Neural cell (in vitro differentiated cells): Measurements from ENCODE around the gene SLC5A4. TPM values are rescaled to one million over a fixed set of nuclear protein-coding genes. Genes with fewer than 3 reads are reported as not detected.

Source experiments
- H2AFZ ChIP-seq: fragments of 200-600, 300-800 bp; sonication (generic), shearing (Covaris generic); 2 replicates; pipeline ENCODE4 v1.6.0; 2014; ENCODE audit warnings: low read depth, mild to moderate bottlenecking, antibody characterized with exemption, low read length, moderate library complexity
- H3F3A ChIP-seq: fragments of 200-600 bp; shearing (Covaris generic); 2 replicates; pipeline ENCODE4 v1.6.1; 2016; ENCODE audit warnings: mild to moderate bottlenecking, moderate library complexity, mixed read lengths, antibody characterized with exemption, low read length; ENCODE audit not compliant: insufficient read depth, poor library complexity, severe bottlenecking
- H3K27ac ChIP-seq: fragments of 200-600, 300-800 bp; sonication (generic), shearing (Covaris generic); 2 replicates; pipeline ENCODE4 v1.5.1; 2014; ENCODE audit warnings: mild to moderate bottlenecking, low read length, moderate library complexity
- H3K27me3 ChIP-seq: fragments of 300-800, 200-600 bp; sonication (generic), shearing (Covaris generic); 2 replicates; pipeline ENCODE4 v1.6.0; 2014; ENCODE audit warnings: mild to moderate bottlenecking, low read depth, low read length, moderate library complexity; ENCODE audit not compliant: insufficient read depth
- H3K36me3 ChIP-seq: fragments of 300-800, 200-600 bp; sonication (generic), shearing (Covaris generic); 2 replicates; pipeline ENCODE4 v1.5.1; 2014; ENCODE audit warnings: mild to moderate bottlenecking, antibody characterized with exemption, low read length, moderate library complexity; ENCODE audit not compliant: insufficient read depth
- H3K4me2 ChIP-seq: fragments of 300-800, 200-600 bp; sonication (generic), shearing (Covaris generic); 2 replicates; pipeline ENCODE4 v1.6.0; 2014; ENCODE audit warnings: mild to moderate bottlenecking, low read length
- H3K4me3 ChIP-seq: fragments of 300-800, 200-600 bp; sonication (generic), shearing (Covaris generic); 2 replicates; pipeline ENCODE4 v1.5.1; 2014; ENCODE audit warnings: mild to moderate bottlenecking, low read length, moderate library complexity
- H3K79me2 ChIP-seq: fragments of 200-600 bp; shearing (Covaris generic); replicated peaks from 2 replicates; pipeline ENCODE4 v1.6.0; 2014; ENCODE audit warnings: mild to moderate bottlenecking, low read length, moderate library complexity; ENCODE audit not compliant: insufficient read depth
- H3K9ac ChIP-seq: fragments of 300-800, 200-600 bp; sonication (generic), shearing (Covaris generic); 2 replicates; pipeline ENCODE4 v1.6.1; 2016; ENCODE audit warnings: mild to moderate bottlenecking, low read length, mixed read lengths
- H3K9me2 ChIP-seq: fragments of 200-600 bp; shearing (Covaris generic); 2 replicates; pipeline ENCODE4 v1.6.1; 2016; ENCODE audit warnings: mild to moderate bottlenecking, low read length, mixed read lengths; ENCODE audit not compliant: insufficient read depth
- H3K9me3 ChIP-seq: fragments of 200-600, 300-800 bp; sonication (generic), shearing (Covaris generic); 2 replicates; pipeline ENCODE4 v1.6.1; 2016; ENCODE audit warnings: mild to moderate bottlenecking, mixed run types, low read length, moderate library complexity, mixed read lengths
- H4K20me1 ChIP-seq: fragments of 200-600 bp; shearing (Covaris generic); 2 replicates; pipeline ENCODE4 v1.6.1; 2016; ENCODE audit warnings: mild to moderate bottlenecking, mixed run types; ENCODE audit not compliant: insufficient read depth
- CTCF ChIP-seq: fragments of 450-650 bp; IDR thresholded peaks from 2 replicates; pipeline ENCODE4 v1.5.1; 2014; ENCODE audit warnings: antibody characterized with exemption, mild to moderate bottlenecking, moderate library complexity; ENCODE audit not compliant: poor library complexity, severe bottlenecking
- EP300 ChIP-seq: fragments of 450-650 bp; conservative IDR thresholded peaks from 2 replicates; pipeline ENCODE4 v1.6.1; 2014; ENCODE audit warnings: antibody characterized with exemption, mild to moderate bottlenecking, moderate library complexity; ENCODE audit not compliant: poor library complexity, severe bottlenecking
- EZH2 ChIP-seq: fragments of 200-600, 300-800 bp; shearing (Covaris generic), sonication (generic); IDR thresholded peaks from 2 replicates; pipeline ENCODE4 v1.6.1; 2014; ENCODE audit warnings: antibody characterized with exemption, low read length, borderline replicate concordance, mild to moderate bottlenecking; ENCODE audit not compliant: insufficient read depth, poor library complexity, severe bottlenecking
- MXI1 ChIP-seq: fragments of 450-650 bp; conservative IDR thresholded peaks from 2 replicates; pipeline ENCODE4 v1.6.1; 2014; ENCODE audit warnings: antibody characterized with exemption, mild to moderate bottlenecking; ENCODE audit not compliant: poor library complexity, severe bottlenecking
- POLR2AphosphoS5 ChIP-seq: IDR thresholded peaks from 2 replicates; pipeline ENCODE4 v1.6.1; 2012
- RAD21 ChIP-seq: fragments of 450-650 bp; conservative IDR thresholded peaks from 2 replicates; pipeline ENCODE4 v1.6.1; 2014; ENCODE audit warnings: antibody characterized with exemption, mild to moderate bottlenecking, moderate library complexity
- REST ChIP-seq: IDR thresholded peaks from 2 replicates; pipeline ENCODE4 v1.6.1; 2012; ENCODE audit warnings: borderline replicate concordance
- SMC3 ChIP-seq: fragments of 450-650 bp; conservative IDR thresholded peaks from 2 replicates; pipeline ENCODE4 v1.6.1; 2014; ENCODE audit warnings: antibody characterized with exemption, mild to moderate bottlenecking, moderate library complexity; ENCODE audit not compliant: poor library complexity
- TAF1 ChIP-seq: IDR thresholded peaks from 2 replicates; pipeline ENCODE4 v1.6.1; 2012; ENCODE audit warnings: low read depth
- polyA plus RNA-seq: library from polyadenylated mRNA; depleted of rRNA; stranded (reverse); fragments of >200 nt; gene quantifications from 2 replicates; pipeline ENCODE4 v1.2.3, GENCODE V29; 2014

The SLC5A4 gene
- polyA plus RNA-seq, 1 donor from 2014 or later: not detected

- Histone ChIP-seq H3K27me3 (no peaks in the 10 kb centered on the region), H3K9ac (no peak overlapping the region), H3K9me2 (no peaks in the 10 kb centered on the region), H3K79me2 (no peaks in the 10 kb centered on the region), H4K20me1 (no peaks in the 10 kb centered on the region), H3K36me3 (no peaks in the 10 kb centered on the region), H3K9me3 (no peaks in the 10 kb centered on the region), H3K4me2 (no peak overlapping the region), H3F3A (no peaks in the 10 kb centered on the region), H3K4me3 (no peak overlapping the region), H3K27ac (no peak overlapping the region), H2AFZ (no peak overlapping the region)
- TF ChIP-seq RAD21 (no peak), TAF1 (no peak), EZH2 (no peak), CTCF (no peak), REST (no peak), SMC3 (no peak)
Observed at GRCh38 chr22:32217465-32217864, 37.7 kb downstream of the SLC5A4 start.

GRCh38 chr22:32216911-32217310 lies 38.2 kb downstream of the SLC5A4 start:
- Histone ChIP-seq H3K4me2 (no peak overlapping the region), H3K9me2 (no peaks in the 10 kb centered on the region), H2AFZ (no peak overlapping the region), H3K27ac (no peak overlapping the region), H4K20me1 (no peaks in the 10 kb centered on the region), H3K36me3 (no peaks in the 10 kb centered on the region), H3K9ac (no peak overlapping the region), H3K27me3 (no peaks in the 10 kb centered on the region), H3F3A (no peaks in the 10 kb centered on the region), H3K79me2 (no peaks in the 10 kb centered on the region), H3K4me3 (no peak overlapping the region), H3K9me3 (no peaks in the 10 kb centered on the region)
- TF ChIP-seq POLR2AphosphoS5 (no peak), TAF1 (no peak), REST (no peak), RAD21 (no peak), EP300 (no peak), CTCF (no peak), SMC3 (no peak), EZH2 (no peak), MXI1 (no peak)
